Activated gamma-delta T cell (primary cell): ENCODE data around the gene CBX1.

Source experiments
- DNase-seq: peaks from one replicate; lab custom pipeline; 2025; lab: John Stamatoyannopoulos, UW

CBX1 gene

GRCh38 chr17:48025904-48026501, 75.3 kb downstream of the CBX1 start:
- DNase-seq, result no peak

- peak; percentile 94 for DNase-seq
These were observed 76.0 kb downstream of the CBX1 start for GRCh38 chr17:48025040-48025903.

- DNase-seq, result peak; percentile 36
These were observed 76.9 kb downstream of the CBX1 start for GRCh38 chr17:48024149-48025039.

- DNase-seq, result peak; percentile 36
These were observed 77.7 kb downstream of the CBX1 start for GRCh38 chr17:48023400-48024148.

- DNase-seq, result no peak
These were observed 78.4 kb downstream of the CBX1 start for GRCh38 chr17:48022901-48023300.

GRCh38 chr17:48021934-48022333, 79.3 kb downstream of the CBX1 start:
- no peak for DNase-seq
